GM18502 (cell line): Measurements from ENCODE around the gene CHURC1.

Source experiments
- ATAC-seq: cut with Tn5 transposase; IDR thresholded peaks from one replicate; pipeline ENCODE4 v1.9.1; 2021; ENCODE audit warnings: mild to moderate bottlenecking; ENCODE audit not compliant: unreplicated experiment, poor library complexity

The CHURC1 gene

GRCh38 chr14:64979336-64980074 lies 65.2 kb downstream of the CHURC1 start:
- ATAC-seq, result no peak

- no peak for ATAC-seq
Observed at GRCh38 chr14:64983439-64984310, 69.4 kb downstream of the CHURC1 start.
